ENCODE results near the gene UQCC2. TPM values are rescaled to one million over a fixed set of nuclear protein-coding genes. Genes with fewer than 3 reads are reported as not detected.

The UQCC2 gene
- polyA plus RNA-seq, 4 donors, result 36.5 to 54.0 (median 44.2) TPM

DNA sequence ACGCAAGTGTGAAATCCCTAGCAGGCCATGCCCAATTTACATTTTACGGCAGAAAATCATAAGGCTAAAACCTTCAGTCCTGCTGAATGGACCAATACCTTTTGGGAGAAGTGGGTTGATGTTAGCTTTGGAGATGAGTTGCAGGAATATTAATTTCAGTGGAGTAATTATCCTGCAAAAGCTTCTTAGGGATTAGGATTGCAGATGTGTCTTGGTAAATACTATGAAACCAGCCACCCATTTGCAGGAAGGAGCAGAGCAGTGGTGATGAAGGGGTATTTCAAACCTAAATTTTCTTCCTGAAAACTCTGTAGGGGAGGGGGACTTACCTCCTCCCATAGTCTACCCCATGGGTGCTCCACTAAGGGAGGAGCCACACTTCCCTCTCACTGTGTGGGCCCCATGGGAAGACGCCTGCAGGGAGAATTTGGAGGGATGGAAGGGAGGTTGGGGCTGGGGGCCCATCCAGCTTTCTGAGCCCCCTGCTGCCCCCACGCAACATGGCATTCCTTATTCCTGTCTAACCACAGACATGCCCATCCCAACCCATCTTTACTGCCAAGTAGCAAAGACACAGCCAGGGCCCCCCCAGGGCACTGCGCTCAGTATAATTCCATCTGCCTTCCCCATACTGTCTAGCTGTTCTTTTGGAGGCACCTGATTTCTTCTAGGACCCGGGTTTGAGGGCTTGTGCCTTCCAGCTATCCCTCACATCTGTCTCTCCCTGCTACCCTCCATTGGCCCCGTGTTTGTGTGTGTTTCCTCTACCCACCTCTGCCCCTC lies 14.6 kb upstream of the UQCC2 start:
- FAIRE-seq (no peak), DNase-seq (no peak)
- no peak overlapping the region for H3K4me3 ChIP-seq (ENCODE audit: low read depth in 1 of 3, low read length in 3 of 3)
- no peaks in the 10 kb centered on the region for H3K9me3 ChIP-seq (ENCODE audit: control insufficient read depth in 2 of 2, insufficient read depth in 1 of 2, low read depth in 1 of 2, low read length in 1 of 2)
- H3K4me1 ChIP-seq (ENCODE audit: control insufficient read depth in 3 of 3, insufficient read depth in 2 of 3, low read depth in 1 of 3, low read length in 2 of 3), result no peaks in the 10 kb centered on the region
- H3K27ac ChIP-seq (ENCODE audit: low read depth in 1 of 3, low read length in 2 of 3), result no peak overlapping the region
- WGBS, 3 donors, result 80 to 87% (median 86%) methylated on average over 7 of the region's 7 CpGs
- H3K36me3 ChIP-seq (ENCODE audit: control insufficient read depth in 3 of 3, insufficient read depth in 2 of 3, low read depth in 1 of 3, low read length in 3 of 3), result no peaks in the 10 kb centered on the region
- H3K27me3 ChIP-seq (ENCODE audit: control insufficient read depth in 3 of 3, insufficient read depth in 3 of 3, low read length in 3 of 3), result peaks cover 0 to 14% (median 0%) of the 10 kb centered on the region in 3 donors

GRCh38 chr6:33725222-33725621 lies 13.7 kb upstream of the UQCC2 start:
- no peaks in the 10 kb centered on the region for H3K36me3 ChIP-seq (ENCODE audit: control insufficient read depth in 3 of 3, insufficient read depth in 2 of 3, low read depth in 1 of 3, low read length in 3 of 3)
- H3K9me3 ChIP-seq (ENCODE audit: control insufficient read depth in 2 of 2, insufficient read depth in 1 of 2, low read depth in 1 of 2, low read length in 1 of 2), result no peaks in the 10 kb centered on the region
- FAIRE-seq (no peak), DNase-seq (no peak)
- peaks cover 0 to 14% (median 0%) of the 10 kb centered on the region in 3 donors for H3K27me3 ChIP-seq (ENCODE audit: control insufficient read depth in 3 of 3, insufficient read depth in 3 of 3, low read length in 3 of 3)
- no peaks in the 10 kb centered on the region for H3K4me1 ChIP-seq (ENCODE audit: control insufficient read depth in 3 of 3, insufficient read depth in 2 of 3, low read depth in 1 of 3, low read length in 2 of 3)
- no peak overlapping the region for H3K27ac ChIP-seq (ENCODE audit: low read depth in 1 of 3, low read length in 2 of 3)
- H3K4me3 ChIP-seq (ENCODE audit: low read depth in 1 of 3, low read length in 3 of 3), result no peak overlapping the region
- WGBS, 3 donors, result 92 to 93% (median 93%) methylated on average over 13 to 14 of the region's 14 CpGs

DNA sequence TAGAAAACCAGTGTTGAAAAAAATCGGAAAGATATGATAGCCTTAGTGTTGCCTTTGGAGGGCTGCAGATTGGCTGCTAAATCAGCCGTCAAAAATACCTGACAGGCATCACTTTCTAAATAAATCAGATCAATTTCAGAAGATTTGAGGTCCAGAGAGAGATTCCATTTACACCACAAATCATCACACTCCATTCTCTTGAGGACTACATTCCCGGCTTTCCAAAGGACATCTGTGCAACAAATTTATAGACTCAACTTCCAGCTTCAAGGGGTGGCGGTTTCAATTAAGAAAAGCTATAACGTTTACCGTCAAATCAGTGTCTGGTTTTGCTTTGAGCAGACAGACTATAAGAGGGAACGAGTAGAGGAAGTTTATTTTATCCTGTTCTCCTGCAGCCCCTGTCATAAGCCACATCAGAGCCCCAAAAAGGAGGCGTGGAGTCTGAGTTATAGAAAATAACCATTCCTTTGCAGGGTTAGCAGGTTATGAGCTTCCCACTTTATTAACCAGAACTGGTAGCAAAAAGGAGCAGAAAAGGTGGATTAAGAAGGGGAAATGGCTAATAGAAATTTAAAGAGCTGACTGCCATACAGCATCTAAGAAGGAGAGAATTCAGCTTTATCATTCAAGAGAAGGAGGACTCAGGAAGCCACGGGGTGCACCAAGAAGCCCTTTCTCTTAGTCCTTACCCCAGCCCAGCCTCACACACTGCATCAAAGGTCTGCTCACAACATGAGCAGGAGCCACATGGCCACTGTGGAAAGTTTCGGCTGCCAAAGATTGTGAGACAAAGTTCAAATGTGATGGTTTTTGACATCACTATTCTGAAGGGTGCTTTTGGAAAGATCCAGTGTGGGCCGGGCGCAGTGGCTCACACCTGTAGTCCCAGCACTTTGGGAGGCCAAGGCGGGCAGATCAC lies 12.9 kb upstream of the UQCC2 start:
- Histone ChIP-seq H3K27ac (ENCODE audit: low read depth in 1 of 3, low read length in 2 of 3) (no peak overlapping the region), H3K9me3 (ENCODE audit: control insufficient read depth in 2 of 2, insufficient read depth in 1 of 2, low read depth in 1 of 2, low read length in 1 of 2) (no peaks in the 10 kb centered on the region), H3K4me3 (ENCODE audit: low read depth in 1 of 3, low read length in 3 of 3) (no peak overlapping the region), H3K4me1 (ENCODE audit: control insufficient read depth in 3 of 3, insufficient read depth in 2 of 3, low read depth in 1 of 3, low read length in 2 of 3) (no peaks in the 10 kb centered on the region), H3K36me3 (ENCODE audit: control insufficient read depth in 3 of 3, insufficient read depth in 2 of 3, low read depth in 1 of 3, low read length in 3 of 3) (no peaks in the 10 kb centered on the region), H3K27me3 (ENCODE audit: control insufficient read depth in 3 of 3, insufficient read depth in 3 of 3, low read length in 3 of 3) (peaks cover 0 to 14% (median 0%) of the 10 kb centered on the region in 3 donors)
- WGBS, 3 donors, result 61 to 68% (median 67%) methylated on average over 13 of the region's 13 CpGs
- DNase-seq, result no peak
- no peak for FAIRE-seq

DNA sequence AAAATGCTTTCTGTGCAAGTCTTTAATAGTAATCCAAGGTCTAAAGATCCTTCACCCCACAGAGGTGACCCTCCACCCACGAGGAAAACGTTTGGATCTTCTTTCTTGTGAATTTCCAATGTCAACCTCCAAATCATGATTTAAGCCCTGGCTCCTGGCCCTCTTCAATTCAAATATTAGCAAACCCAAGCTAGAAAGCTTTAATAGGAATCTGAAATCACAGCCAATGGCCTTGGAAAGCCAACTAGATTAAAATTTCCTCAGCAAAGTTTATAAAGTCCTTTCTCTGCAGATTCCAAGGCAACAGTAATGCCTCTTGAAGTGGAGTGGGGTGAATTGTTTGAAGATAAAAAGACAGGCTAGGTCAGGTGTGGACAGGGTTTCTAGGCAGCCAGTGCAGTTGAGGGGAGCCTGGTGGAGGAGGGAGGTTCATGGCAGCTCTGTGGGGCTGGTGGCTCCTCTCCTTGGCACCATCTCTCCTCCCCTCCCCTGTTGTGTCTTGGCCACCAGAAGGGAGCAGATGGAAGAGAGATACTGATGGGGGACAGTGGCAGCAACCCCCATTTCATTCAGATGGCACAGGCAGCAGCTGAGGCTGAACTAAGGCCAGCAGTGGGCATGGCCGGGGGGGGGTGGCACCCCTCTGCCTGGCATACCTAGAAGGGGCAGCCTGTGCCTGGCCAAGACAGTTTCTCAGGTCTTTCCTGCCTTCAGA lies 12.0 kb upstream of the UQCC2 start:
- no peaks in the 10 kb centered on the region for H3K4me1 ChIP-seq (ENCODE audit: control insufficient read depth in 3 of 3, insufficient read depth in 2 of 3, low read depth in 1 of 3, low read length in 2 of 3)
- no peak for FAIRE-seq
- no peaks in the 10 kb centered on the region for H3K36me3 ChIP-seq (ENCODE audit: control insufficient read depth in 3 of 3, insufficient read depth in 2 of 3, low read depth in 1 of 3, low read length in 3 of 3)
- H3K27ac ChIP-seq (ENCODE audit: low read depth in 1 of 3, low read length in 2 of 3), result no peak overlapping the region
- H3K4me3 ChIP-seq (ENCODE audit: low read depth in 1 of 3, low read length in 3 of 3), result no peak overlapping the region
- peaks cover 0 to 14% (median 0%) of the 10 kb centered on the region in 3 donors for H3K27me3 ChIP-seq (ENCODE audit: control insufficient read depth in 3 of 3, insufficient read depth in 3 of 3, low read length in 3 of 3)
- WGBS, 3 donors, result 47 to 62% (median 55%) methylated on average over 3 of the region's 3 CpGs
- DNase-seq, result no peak
- H3K9me3 ChIP-seq (ENCODE audit: control insufficient read depth in 2 of 2, insufficient read depth in 1 of 2, low read depth in 1 of 2, low read length in 1 of 2), result no peaks in the 10 kb centered on the region

DNA sequence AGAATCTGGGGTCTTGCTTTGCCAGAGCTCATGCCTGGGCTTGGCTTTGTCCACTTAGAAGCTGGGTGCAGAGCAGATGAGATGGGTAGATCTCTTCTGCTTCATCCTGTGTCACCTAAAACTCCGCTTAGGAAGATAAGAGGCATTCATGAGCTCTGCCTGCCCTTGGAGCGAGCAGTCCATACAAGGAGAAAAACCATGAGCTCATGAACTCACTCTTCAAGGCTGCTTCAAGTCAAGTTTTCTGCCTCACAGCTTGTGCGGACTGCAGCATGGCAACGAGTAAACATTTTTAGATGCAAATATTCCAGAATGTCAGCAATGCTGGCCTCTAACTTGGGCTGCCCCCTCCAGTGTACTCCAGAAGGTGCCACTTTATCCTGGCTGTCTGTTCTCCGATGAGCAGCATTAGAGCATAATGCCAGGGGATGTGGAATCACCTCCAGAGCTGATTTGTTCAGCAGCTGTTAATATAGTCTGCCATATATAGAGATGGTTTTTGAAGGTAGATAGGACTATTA lies 10.7 kb upstream of the UQCC2 start:
- 84 to 89% (median 85%) methylated on average over 5 of the region's 5 CpGs for WGBS, 3 donors
- H3K27me3 ChIP-seq (ENCODE audit: control insufficient read depth in 3 of 3, insufficient read depth in 3 of 3, low read length in 3 of 3), result peaks cover 0 to 14% (median 0%) of the 10 kb centered on the region in 3 donors
- H3K36me3 ChIP-seq (ENCODE audit: control insufficient read depth in 3 of 3, insufficient read depth in 2 of 3, low read depth in 1 of 3, low read length in 3 of 3), result no peaks in the 10 kb centered on the region
- FAIRE-seq (no peak), DNase-seq (no peak)
- H3K4me1 ChIP-seq (ENCODE audit: control insufficient read depth in 3 of 3, insufficient read depth in 2 of 3, low read depth in 1 of 3, low read length in 2 of 3), result no peaks in the 10 kb centered on the region
- H3K27ac ChIP-seq (ENCODE audit: low read depth in 1 of 3, low read length in 2 of 3), result peak overlapping the region in 1 of 3 donors; percentile 28
- no peaks in the 10 kb centered on the region for H3K9me3 ChIP-seq (ENCODE audit: control insufficient read depth in 2 of 2, insufficient read depth in 1 of 2, low read depth in 1 of 2, low read length in 1 of 2)
- no peak overlapping the region for H3K4me3 ChIP-seq (ENCODE audit: low read depth in 1 of 3, low read length in 3 of 3)

DNA sequence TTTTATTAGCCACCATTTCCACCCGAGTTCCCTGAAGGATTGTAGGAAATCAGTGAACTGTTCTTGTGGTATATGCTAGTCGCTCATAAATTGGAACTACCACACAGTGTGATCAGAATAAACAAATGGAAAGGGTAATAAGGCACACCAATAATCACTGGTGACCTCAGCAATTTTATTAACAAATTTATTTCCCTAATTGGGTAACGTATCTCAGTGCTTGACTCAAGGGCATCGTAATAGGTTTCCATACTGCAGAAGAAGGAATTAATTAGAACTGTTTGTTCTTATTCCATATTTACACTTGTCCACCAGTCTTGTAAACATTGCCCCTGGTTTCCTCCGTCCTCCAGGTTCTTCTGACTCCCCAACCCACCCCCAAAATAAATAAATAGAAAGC lies 10.0 kb upstream of the UQCC2 start:
- no peak for FAIRE-seq
- DNase-seq, result no peak
- Histone ChIP-seq H3K9me3 (ENCODE audit: control insufficient read depth in 2 of 2, insufficient read depth in 1 of 2, low read depth in 1 of 2, low read length in 1 of 2) (no peaks in the 10 kb centered on the region), H3K27ac (ENCODE audit: low read depth in 1 of 3, low read length in 2 of 3) (no peak overlapping the region), H3K36me3 (ENCODE audit: control insufficient read depth in 3 of 3, insufficient read depth in 2 of 3, low read depth in 1 of 3, low read length in 3 of 3) (no peaks in the 10 kb centered on the region), H3K27me3 (ENCODE audit: control insufficient read depth in 3 of 3, insufficient read depth in 3 of 3, low read length in 3 of 3) (peaks cover 0 to 17% (median 0%) of the 10 kb centered on the region in 3 donors), H3K4me3 (ENCODE audit: low read depth in 1 of 3, low read length in 3 of 3) (no peak overlapping the region), H3K4me1 (ENCODE audit: control insufficient read depth in 3 of 3, insufficient read depth in 2 of 3, low read depth in 1 of 3, low read length in 2 of 3) (no peaks in the 10 kb centered on the region)
- WGBS, 3 donors, result 42 to 67% (median 66%) methylated on average over 5 of the region's 5 CpGs

GRCh38 chr6:33720998-33721397 lies 9.5 kb upstream of the UQCC2 start:
- Histone ChIP-seq H3K9me3 (ENCODE audit: control insufficient read depth in 2 of 2, insufficient read depth in 1 of 2, low read depth in 1 of 2, low read length in 1 of 2) (no peaks in the 10 kb centered on the region), H3K27ac (ENCODE audit: low read depth in 1 of 3, low read length in 2 of 3) (peak overlapping the region in 1 of 3 donors; percentile 1), H3K36me3 (ENCODE audit: control insufficient read depth in 3 of 3, insufficient read depth in 2 of 3, low read depth in 1 of 3, low read length in 3 of 3) (no peaks in the 10 kb centered on the region), H3K4me3 (ENCODE audit: low read depth in 1 of 3, low read length in 3 of 3) (no peak overlapping the region), H3K4me1 (ENCODE audit: control insufficient read depth in 3 of 3, insufficient read depth in 2 of 3, low read depth in 1 of 3, low read length in 2 of 3) (no peaks in the 10 kb centered on the region), H3K27me3 (ENCODE audit: control insufficient read depth in 3 of 3, insufficient read depth in 3 of 3, low read length in 3 of 3) (peaks cover 0 to 19% (median 0%) of the 10 kb centered on the region in 3 donors)
- FAIRE-seq (no peak), DNase-seq (no peak)
- WGBS, 3 donors, result 78 to 83% (median 79%) methylated on average over 1 of the region's 1 CpG

Data from small intestine (tissue), 7 donors.